GM10847 (cell line): ENCODE results near the gene AFMID.

Experiments used
- POLR2A ChIP-seq: IDR thresholded peaks from 2 replicates; pipeline ENCODE4 v1.6.1; 2011; ENCODE audit not compliant: insufficient read length; ENCODE audit errors: extremely low read depth

The AFMID gene

GRCh38 chr17:78224231-78225087 is 37.3 kb downstream of the AFMID start:
- TF ChIP-seq POLR2A: no peak

DNA sequence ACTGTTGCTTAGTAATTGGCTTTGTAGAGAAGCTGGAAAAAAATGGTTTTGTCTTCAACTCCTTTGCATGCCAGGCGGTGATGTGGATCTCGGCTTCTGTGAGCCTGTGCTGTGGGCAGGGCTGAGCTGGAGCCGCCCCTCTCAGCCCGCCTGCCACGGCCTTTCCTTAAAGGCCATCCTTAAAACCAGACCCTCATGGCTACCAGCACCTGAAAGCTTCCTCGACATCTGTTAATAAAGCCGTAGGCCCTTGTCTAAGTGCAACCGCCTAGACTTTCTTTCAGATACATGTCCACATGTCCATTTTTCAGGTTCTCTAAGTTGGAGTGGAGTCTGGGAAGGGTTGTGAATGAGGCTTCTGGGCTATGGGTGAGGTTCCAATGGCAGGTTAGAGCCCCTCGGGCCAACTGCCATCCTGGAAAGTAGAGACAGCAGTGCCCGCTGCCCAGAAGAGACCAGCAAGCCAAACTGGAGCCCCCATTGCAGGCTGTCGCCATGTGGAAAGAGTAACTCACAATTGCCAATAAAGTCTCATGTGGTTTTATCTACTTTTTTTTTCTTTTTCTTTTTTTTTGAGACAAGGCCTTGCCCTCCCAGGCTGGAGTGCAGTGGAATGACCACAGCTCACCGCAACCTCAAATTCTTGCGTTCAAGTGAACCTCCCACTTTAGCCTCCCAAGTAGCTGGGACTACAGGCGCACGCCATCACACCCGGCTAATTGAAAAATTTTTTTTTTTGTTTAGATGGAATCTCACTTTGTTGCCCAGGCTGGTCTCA is 38.1 kb downstream of the AFMID start:
- no peak for TF ChIP-seq POLR2A

GRCh38 chr17:78226055-78226758 is 39.0 kb downstream of the AFMID start:
- no peak for TF ChIP-seq POLR2A

- TF ChIP-seq POLR2A: no peak
Measured at GRCh38 chr17:78226759-78227454, 39.7 kb downstream of the AFMID start.

- no peak for TF ChIP-seq POLR2A
Measured at GRCh38 chr17:78227455-78227916, 40.3 kb downstream of the AFMID start.

DNA sequence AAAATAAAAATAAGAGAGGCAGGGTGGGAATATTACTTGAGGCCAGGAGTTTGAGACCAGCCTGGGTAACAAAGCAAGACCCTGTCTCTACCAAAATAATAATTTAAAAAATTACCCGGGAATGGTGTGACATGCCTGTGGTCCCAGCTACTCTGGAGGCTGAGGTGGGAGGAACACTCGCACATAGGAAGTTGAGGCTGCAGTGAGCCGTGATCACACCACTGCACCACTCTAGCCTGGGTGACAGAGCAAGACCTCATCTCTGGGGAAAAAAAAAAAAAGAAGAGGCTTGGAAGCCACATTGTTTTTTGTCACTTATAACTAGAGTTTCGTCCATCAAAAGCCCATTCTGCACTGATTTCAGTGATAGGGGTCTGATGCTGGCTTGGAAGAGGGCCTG is 41.0 kb downstream of the AFMID start:
- TF ChIP-seq POLR2A: no peak

- no peak for TF ChIP-seq POLR2A
Measured at GRCh38 chr17:78230252-78230962, 43.2 kb downstream of the AFMID start.

DNA sequence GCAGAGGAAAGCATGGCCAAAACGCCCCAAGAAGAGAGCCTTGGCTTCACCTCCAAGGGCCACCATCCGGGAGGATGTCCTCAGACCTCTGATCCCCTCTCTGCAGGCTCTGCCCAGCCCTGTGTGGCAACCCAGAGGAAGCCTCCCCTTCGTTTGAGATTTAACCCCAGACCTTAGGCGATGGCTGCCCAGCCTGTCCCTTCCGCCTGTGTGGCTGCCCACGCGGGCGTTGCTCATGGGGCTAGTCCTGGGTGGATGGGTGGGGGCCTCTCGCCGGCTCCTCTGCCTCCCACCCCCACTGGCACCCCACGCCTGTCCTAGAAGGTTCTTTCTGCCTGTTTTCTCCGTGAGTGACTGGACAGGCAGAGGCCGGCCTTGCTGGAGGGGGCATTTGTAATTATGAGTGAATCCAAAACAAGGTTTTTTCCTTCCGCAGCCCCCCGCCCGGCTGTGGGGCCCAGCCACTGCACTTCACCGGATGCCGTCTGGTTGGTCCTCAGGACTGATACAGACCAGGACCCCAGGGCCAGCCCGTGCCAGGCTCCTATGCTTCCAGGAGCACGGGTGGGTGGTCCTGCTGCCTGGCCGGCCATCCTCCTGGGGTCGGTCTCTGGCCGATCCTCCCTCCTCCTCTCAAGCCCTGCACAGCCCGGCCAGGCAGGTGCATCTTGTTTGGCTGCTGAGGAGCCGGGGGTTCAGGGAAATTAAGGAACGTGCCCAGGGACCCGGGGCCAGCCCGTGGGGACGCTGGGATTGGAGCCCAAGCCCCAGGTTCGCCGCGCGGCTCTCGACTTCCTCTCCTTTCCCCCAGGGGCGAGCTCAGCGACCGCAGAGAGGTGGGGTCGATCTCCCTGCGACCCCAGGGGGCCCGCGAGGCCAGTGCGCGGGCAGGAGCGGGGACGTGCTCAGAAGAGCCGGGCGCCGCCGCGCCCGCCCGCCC is 44.1 kb downstream of the AFMID start, which contains the start of gene TMEM235:
TMEM235 (plus strand) TSS at position 636 of the 940 bp plus-strand sequence. CDS start 393 bp downstream, outside the sequence.
- TF ChIP-seq POLR2A: no peak

DNA sequence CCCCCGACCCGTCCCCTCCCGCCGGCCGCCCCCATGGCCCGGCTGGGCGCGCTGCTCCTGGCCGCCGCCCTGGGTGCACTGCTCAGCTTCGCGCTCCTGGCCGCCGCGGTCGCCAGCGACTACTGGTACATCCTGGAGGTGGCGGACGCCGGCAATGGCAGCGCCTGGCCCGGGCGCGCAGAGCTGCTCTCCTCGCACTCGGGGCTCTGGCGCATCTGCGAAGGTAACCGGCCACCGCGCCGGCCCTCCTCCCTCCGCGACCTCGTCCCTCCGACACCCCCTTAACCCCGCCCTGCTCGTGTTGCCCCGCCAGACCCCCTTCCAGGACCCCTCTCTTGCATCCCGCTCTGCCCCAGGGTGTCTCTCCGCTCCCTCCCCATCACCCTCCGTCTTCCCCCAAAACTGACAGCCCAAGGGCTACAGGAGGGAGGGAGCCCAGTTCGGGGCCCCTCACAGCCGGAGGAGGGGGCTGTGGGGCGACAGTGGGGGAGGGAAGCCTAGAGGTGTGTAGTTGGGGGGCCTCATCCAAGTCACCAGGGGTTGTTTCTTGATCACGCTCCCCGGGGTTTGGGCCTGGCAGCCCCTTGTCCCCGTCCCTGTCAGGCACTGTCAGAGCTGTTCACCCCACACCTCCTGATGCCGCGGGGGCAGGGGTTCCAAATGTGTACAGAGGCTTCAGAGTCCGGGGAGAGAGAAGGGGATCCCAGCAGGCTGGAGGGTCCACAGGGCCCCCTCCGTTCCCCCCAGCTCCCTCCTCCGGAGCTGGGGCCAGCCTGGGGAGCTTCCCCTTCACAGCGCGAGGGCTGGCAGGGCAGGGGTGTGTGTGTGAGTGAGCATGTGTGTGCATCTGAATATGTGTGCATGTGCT is 45.1 kb downstream of the AFMID start:
- no peak for TF ChIP-seq POLR2A

- no peak for TF ChIP-seq POLR2A
Measured at GRCh38 chr17:78232859-78233173, 45.7 kb downstream of the AFMID start.

- TF ChIP-seq POLR2A: no peak
Measured at GRCh38 chr17:78233678-78234077, 46.5 kb downstream of the AFMID start.

DNA sequence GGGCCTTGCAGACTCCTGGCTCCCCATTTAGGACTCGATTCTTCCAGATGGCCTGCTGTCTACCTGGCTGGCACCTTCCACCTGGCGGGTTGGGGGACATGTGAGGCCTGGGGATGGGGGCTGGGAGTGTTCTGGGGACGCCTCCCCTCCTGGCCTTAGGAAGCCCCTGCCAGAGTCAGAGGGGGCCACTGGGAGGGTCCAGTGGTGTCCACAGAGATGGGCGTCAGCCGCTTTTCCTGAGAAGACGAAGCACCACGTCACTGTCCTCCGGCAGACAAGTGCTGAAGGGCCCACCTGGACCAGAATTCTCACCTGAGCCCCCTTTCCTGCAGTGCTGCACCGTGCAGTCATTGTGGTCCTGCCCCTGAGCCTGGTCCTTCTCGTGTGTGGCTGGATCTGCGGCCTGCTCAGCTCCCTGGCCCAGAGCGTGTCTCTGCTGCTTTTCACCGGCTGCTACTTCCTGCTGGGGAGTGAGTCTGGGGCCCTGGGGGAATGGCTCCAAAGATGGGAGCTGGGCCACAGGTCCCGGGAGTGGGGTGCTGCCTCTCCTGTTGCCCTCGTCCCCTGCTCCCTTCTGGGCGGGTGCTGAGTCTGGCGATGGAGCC is 47.2 kb downstream of the AFMID start:
- TF ChIP-seq POLR2A: no peak

GRCh38 chr17:78235885-78236284 is 48.7 kb downstream of the AFMID start:
- TF ChIP-seq POLR2A: no peak
